ENCODE results near the gene IPO5.
"Not testable (repeated sequence)": the region's sequence is repeated elsewhere in the genome, so short reads cannot be mapped to it uniquely, and the experiment has no call there.

The IPO5 gene

GRCh38 chr13:97953376-97953970 lies at the start of gene IPO5:
IPO5 (plus strand) TSS chr13:97953675; CDS start chr13:97976697, 23,022 bp downstream.
- DNase-seq, result no peak

DNA sequence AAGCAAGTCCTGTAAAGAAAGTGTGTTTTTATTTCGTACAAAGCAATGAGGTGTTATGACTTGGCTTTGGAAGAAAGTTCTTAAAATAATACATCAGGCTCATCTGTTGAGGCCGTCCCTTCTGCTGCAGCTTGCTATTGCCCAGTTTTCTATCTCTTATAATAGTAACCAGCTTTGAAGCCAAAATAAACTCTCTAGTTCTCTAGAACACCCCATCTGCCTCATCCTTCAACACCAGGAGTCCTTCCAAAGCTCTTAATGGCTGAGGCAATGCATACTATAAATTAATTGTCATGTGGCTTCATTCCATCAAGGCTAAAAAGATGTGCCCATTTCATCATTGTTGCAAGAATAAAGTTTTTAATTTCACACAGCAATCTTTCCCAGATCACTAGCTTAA lies 49.4 kb upstream of the IPO5 start:
- DNase-seq, result no peak

DNA sequence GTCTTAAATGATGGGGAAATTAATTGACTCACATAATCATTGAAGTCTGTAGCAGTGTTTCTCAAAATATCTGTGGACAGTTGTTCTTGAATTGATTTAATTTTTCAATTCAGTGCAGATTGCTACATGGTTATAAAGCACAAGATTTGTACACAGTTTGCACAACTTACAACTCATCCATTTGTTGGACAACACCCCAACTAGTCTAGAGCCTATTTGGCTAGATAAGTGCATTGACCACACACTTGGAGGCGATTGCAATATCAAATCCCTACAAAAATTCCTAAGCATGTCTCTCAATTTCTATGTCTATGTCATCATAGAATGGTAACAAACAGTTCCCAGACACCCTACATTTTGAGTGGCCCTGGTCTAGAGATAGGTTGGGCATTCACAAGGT lies 48.0 kb upstream of the IPO5 start:
- no peak for DNase-seq

DNA sequence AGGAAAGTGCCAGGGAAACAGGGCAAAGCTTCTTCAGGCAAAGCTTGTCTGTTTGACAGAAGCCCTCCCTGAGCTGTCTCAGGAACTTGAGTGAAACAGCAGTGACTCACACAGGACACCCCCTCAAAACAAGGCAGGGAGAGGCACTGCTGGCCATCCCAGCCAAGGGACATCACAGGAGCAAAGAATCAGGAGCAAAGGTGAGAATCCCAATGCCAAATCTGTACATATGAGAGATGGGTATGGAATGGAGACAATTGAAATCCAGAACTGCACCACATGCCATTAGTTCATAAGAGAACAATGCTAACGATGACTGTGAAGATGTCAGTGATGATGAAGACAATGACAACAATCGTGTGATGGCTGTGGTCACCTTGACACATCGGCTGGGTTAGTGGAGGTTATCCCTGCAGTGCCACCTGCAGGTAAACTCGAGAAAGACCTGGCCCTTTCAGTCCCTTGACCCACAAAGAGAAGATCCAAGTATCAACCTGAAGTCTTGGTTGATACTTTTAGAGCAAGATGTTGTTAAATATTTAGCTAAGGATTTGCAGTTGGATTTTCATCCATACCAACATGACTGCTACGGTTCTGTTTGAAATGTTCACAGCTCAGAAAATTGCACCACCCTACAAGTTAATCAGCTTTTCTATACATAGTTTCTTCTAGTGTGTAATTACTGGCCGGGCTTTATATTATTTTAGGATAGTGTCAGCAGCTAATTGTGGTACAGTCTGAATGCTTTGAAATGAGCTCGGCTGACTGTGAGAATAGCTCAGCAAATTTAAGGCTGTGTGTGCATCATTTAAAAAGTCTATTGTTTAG lies 42.0 kb upstream of the IPO5 start:
- no peak for DNase-seq

GRCh38 chr13:97912139-97912535 lies 41.3 kb upstream of the IPO5 start:
- DNase-seq, result no peak

DNA sequence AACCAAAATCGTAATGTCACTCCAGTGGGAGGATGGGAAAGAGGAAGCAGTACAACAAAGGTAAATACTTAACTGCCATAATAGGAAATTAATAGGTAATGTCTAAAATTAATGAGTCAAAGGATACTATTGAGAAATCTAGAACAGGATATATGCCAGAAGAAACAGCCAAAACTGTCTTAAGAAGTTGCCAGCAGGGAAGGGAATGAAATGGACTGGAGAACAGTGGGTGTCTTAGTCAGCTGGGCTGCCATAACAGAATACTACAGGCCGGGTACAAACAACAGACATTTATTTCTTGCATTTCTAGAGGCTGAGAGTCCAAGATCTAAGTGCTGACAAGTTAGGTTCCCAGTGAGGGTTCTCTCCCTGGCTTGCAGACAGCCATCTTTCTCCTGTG lies 40.3 kb upstream of the IPO5 start:
- no peak for DNase-seq

DNA sequence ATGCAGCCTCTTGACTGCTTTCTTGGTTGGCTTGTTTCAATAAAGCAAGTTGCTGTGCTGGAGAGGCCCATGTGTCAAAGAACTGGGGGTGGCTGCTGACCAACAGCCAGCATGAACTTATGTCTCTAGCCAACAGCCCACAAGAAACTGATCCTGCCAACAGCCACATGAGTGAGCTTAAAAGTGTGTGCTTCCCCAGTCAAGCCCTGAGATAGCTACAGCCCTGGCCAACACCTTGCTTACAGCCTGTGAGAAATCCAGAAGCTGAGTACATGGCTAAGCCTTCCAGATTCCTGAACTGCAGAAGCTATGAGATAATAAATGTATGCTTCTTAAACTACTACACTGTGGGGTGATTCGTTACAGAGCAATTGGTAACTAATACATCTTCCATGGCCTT lies 38.9 kb upstream of the IPO5 start:
- no peak for DNase-seq

DNA sequence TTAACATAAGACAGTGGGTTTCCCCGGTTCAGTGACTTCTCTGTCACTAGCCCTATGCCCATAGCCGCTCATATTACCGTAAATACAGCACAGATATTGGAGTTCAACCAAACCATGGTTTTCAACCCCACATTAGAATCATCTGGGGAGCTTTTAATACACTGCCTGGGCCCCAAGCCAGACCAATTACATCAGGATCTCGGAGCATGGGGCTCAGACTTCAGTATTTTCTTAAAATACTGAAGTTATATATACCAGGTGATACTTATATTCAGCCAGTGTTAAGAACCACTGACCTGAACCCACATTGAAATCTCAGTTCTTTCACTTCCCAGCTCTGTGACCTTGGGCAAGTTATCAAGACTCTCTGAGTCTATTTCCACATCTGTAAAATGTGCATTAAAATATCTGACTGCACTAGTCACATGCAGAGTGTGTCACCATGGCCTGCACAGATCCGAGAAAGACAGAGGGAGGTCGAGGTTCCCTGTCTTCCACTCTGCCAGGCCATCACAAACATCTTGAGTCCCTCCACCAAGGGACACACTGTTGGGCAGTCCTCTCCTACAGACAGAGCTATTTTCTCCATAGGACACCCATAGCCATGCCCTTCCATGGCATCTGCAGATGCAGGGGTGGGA lies 32.2 kb upstream of the IPO5 start:
- no peak for DNase-seq

DNA sequence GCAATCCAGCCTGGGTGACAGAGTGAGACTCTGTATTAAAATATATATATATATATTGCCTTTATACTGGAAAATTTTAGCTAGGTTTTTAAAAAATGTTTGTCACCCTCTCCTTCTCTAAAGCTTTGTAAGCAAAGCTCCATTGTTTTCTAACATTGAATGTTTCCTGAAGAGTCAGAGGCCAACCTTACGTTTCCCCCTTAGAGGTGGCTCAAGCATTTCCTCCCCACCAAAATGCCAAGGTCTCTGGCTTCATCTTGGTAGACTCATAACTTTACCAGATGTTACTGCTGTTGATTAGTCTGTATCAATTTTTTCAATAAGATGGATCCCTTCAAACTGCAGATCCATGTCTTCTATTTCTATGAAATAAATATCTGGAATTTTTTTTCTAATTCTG lies 25.2 kb upstream of the IPO5 start:
- DNase-seq, result no peak

DNA sequence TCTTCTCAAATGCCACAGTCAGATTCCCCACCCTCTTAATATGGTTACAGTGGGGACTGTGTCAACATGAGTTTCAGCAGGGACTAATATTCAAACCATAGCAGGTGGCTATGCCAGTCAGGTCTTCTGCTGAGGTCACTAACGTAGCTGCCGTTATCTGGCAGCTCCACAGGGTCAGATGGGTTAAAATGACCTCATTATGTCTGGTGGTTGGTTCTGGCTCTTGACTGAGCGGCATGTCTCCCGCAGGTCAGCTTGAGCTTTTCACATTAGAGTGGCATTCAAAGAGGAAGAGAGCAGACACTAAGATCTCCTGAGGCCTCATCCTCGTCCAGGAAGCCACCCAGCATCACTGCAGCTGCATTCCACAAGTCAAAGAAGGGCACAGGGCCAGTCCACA lies 21.4 kb upstream of the IPO5 start:
- DNase-seq, result no peak

DNA sequence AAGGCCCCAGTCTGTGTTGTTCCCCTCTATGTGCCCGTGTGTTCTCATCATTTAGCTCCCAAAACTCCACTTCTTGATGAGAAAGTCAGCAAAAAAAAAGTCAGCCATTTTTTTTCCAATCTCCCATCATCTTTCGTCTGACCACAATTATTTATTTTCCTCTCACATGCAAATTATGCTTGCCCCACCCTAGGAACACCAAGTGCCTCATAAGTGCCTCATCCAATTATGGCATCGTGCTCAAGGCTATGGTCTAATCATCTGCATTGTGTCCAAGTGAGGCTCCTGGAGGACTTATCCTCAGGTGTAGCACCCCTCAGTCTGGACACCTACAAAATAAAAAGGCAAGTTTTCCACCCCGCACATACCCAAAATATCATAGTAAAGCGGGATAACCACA lies 20.8 kb upstream of the IPO5 start:
- no peak for DNase-seq

- DNase-seq, result no peak
Observed at GRCh38 chr13:97933776-97934175, 19.7 kb upstream of the IPO5 start.

GRCh38 chr13:97934590-97934989 lies 18.9 kb upstream of the IPO5 start:
- no peak for DNase-seq

GRCh38 chr13:97935071-97935470 lies 18.4 kb upstream of the IPO5 start:
- DNase-seq, result no peak

GRCh38 chr13:97936036-97936435 lies 17.4 kb upstream of the IPO5 start:
- DNase-seq, result no peak

DNA sequence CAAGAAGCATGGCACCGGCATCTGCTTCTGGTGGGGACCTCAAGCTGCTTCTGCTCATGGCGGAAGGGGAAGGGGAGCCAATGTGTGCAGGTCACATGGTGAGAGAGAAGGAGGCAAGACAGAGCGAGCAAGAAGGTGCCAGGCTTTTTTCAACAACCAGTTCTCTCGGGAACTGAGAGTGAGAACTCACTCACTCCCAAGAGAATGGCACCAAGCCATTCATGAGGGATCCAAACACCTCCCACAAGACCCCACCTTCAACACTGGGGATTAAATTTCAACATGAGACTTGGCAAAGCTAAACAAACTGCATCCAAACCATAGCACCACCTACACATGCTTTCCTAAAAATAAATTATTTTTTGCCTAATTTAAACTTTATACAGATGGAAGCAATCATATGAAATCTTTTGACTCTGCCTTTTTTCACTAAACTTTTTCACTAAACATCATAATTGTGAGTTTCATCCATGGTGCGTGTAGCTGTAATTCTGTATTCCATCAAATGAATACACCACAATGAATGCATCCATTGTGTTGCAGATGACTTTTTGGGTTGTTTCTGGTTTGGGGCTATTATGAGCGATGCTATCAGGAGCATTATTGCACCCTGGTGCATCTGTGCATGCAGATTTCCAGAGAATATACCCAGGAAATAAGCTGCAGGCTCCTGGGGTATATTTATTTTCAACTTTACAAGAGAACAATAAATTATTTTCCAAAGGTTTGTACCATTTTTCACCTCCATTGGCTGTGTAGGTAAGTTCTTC lies 14.6 kb upstream of the IPO5 start:
- DNase-seq, result no peak

GRCh38 chr13:97944396-97945029 lies 9.0 kb upstream of the IPO5 start:
- no peak for DNase-seq

GRCh38 chr13:97945342-97945741 lies 8.1 kb upstream of the IPO5 start:
- DNase-seq, result no peak

DNA sequence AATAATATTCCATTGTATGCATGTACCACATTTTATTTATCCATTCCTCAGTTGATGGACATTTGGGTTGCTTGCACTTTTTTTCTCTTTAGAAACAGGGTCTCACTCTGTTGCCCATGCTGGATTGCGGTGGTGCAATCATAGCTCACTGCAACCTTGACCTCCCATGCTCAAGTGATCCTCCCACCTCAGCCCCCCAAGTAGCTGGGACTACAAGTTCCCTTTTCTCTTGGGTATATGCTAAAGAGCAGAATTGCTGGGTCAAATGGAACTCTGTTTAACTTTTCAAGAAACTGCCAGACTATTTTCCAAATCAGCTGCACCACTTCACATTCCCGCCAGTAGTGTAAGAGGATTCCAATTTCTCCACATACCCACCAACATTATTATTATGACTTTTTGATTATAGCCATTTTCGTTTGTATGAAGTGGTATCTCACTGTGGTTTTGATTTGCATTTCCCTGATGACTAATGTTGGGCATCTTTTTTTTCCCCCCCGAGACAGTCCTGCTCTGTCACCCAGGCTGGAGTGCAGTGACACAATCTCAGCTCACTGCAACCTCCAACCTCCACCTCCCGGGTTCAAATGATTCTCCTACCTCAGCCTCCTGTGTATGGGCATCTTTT lies 7.6 kb upstream of the IPO5 start:
- no peak for DNase-seq

- no peak for DNase-seq
Observed at GRCh38 chr13:97946951-97947588, 6.4 kb upstream of the IPO5 start.

DNA sequence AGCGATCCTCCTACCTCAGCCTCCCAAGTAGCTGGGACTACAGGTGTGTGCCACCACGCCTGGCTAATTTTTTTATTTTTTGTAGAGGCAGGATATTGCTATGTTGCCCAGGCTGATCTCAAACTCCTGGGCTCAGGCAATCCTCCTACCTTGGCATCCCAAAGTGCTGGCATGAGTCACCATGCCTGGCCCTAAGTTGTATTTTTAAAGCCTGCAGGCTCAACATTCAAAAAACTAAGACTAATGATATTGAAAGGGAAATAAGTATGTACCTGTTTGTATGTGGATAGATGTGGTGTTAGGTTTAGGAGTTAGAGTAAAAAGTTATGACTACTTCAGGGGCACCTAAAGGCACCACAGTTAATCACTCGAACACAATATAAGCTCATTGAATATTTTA lies 5.4 kb upstream of the IPO5 start:
- no peak for DNase-seq

- DNase-seq, result not testable (repeated sequence)
Observed at GRCh38 chr13:97949316-97949715, 4.2 kb upstream of the IPO5 start.
